ENCODE results near the gene PRKG1. TPM values are rescaled to one million over a fixed set of nuclear protein-coding genes. Genes with fewer than 3 reads are reported as not detected.
"Not testable (repeated sequence)": the region's sequence is repeated elsewhere in the genome, so short reads cannot be mapped to it uniquely, and the experiment has no call there.

The PRKG1 gene
- total RNA-seq, 1 donor, result 1.2 TPM

- H3K27me3 ChIP-seq (ENCODE audit: insufficient read depth, low read length); H3K4me3 ChIP-seq (ENCODE audit: low read length); H3K4me1 ChIP-seq (ENCODE audit: insufficient read depth, low read length); H3K9me3 ChIP-seq (ENCODE audit: low read depth, low read length): not testable (repeated sequence)
Observed at GRCh38 chr10:51267980-51268570, 193.8 kb downstream of the PRKG1 start.

- peaks cover 11% of the 10 kb centered on the region for H3K4me1 ChIP-seq (ENCODE audit: insufficient read depth, low read length)
- H3K9me3 ChIP-seq (ENCODE audit: low read depth, low read length), result no peaks in the 10 kb centered on the region
- H3K4me3 ChIP-seq (ENCODE audit: low read length), result no peak overlapping the region
- no peaks in the 10 kb centered on the region for H3K27me3 ChIP-seq (ENCODE audit: insufficient read depth, low read length)
Observed at GRCh38 chr10:51269821-51270220, 195.5 kb downstream of the PRKG1 start.

- Histone ChIP-seq H3K4me3 (ENCODE audit: low read length) (no peak overlapping the region), H3K9me3 (ENCODE audit: low read depth, low read length) (no peaks in the 10 kb centered on the region), H3K27me3 (ENCODE audit: insufficient read depth, low read length) (no peaks in the 10 kb centered on the region), H3K4me1 (ENCODE audit: insufficient read depth, low read length) (peaks cover 11% of the 10 kb centered on the region)
Observed at GRCh38 chr10:51270936-51271530, 196.7 kb downstream of the PRKG1 start.

GRCh38 chr10:51272099-51272498 is 197.8 kb downstream of the PRKG1 start:
- H3K27me3 ChIP-seq (ENCODE audit: insufficient read depth, low read length); H3K9me3 ChIP-seq (ENCODE audit: low read depth, low read length); H3K4me3 ChIP-seq (ENCODE audit: low read length): not testable (repeated sequence)
- peaks cover 11% of the 10 kb centered on the region for H3K4me1 ChIP-seq (ENCODE audit: insufficient read depth, low read length)

GRCh38 chr10:51272555-51272954 is 198.3 kb downstream of the PRKG1 start:
- H3K9me3 ChIP-seq (ENCODE audit: low read depth, low read length), result no peaks in the 10 kb centered on the region
- no peak overlapping the region for H3K4me3 ChIP-seq (ENCODE audit: low read length)
- H3K27me3 ChIP-seq (ENCODE audit: insufficient read depth, low read length), result no peaks in the 10 kb centered on the region
- H3K4me1 ChIP-seq (ENCODE audit: insufficient read depth, low read length), result peaks cover 11% of the 10 kb centered on the region

- Histone ChIP-seq H3K27me3 (ENCODE audit: insufficient read depth, low read length) (no peaks in the 10 kb centered on the region), H3K9me3 (ENCODE audit: low read depth, low read length) (no peaks in the 10 kb centered on the region), H3K4me3 (ENCODE audit: low read length) (no peak overlapping the region), H3K4me1 (ENCODE audit: insufficient read depth, low read length) (peaks cover 11% of the 10 kb centered on the region)
Observed at GRCh38 chr10:51273574-51273973, 199.3 kb downstream of the PRKG1 start.

GRCh38 chr10:51276097-51276496 is 201.8 kb downstream of the PRKG1 start:
- H3K4me3 ChIP-seq (ENCODE audit: low read length); H3K9me3 ChIP-seq (ENCODE audit: low read depth, low read length); H3K27me3 ChIP-seq (ENCODE audit: insufficient read depth, low read length): not testable (repeated sequence)
- peaks cover 11% of the 10 kb centered on the region for H3K4me1 ChIP-seq (ENCODE audit: insufficient read depth, low read length)

- H3K9me3 ChIP-seq (ENCODE audit: low read depth, low read length); H3K27me3 ChIP-seq (ENCODE audit: insufficient read depth, low read length); H3K4me3 ChIP-seq (ENCODE audit: low read length); H3K4me1 ChIP-seq (ENCODE audit: insufficient read depth, low read length): not testable (repeated sequence)
Observed at GRCh38 chr10:51281387-51281786, 207.1 kb downstream of the PRKG1 start.

- H3K4me3 ChIP-seq (ENCODE audit: low read length), result no peak overlapping the region
- H3K4me1 ChIP-seq (ENCODE audit: insufficient read depth, low read length), result no peaks in the 10 kb centered on the region
- H3K9me3 ChIP-seq (ENCODE audit: low read depth, low read length), result no peaks in the 10 kb centered on the region
- H3K27me3 ChIP-seq (ENCODE audit: insufficient read depth, low read length), result no peaks in the 10 kb centered on the region
Observed at GRCh38 chr10:51285601-51286000, 211.3 kb downstream of the PRKG1 start.

- Histone ChIP-seq H3K4me3 (ENCODE audit: low read length) (no peak overlapping the region), H3K27me3 (ENCODE audit: insufficient read depth, low read length) (no peaks in the 10 kb centered on the region), H3K4me1 (ENCODE audit: insufficient read depth, low read length) (no peaks in the 10 kb centered on the region), H3K9me3 (ENCODE audit: low read depth, low read length) (no peaks in the 10 kb centered on the region)
Observed at GRCh38 chr10:51288511-51288910, 214.2 kb downstream of the PRKG1 start.

GRCh38 chr10:51289519-51289918 is 215.2 kb downstream of the PRKG1 start:
- no peaks in the 10 kb centered on the region for H3K27me3 ChIP-seq (ENCODE audit: insufficient read depth, low read length)
- H3K4me1 ChIP-seq (ENCODE audit: insufficient read depth, low read length), result no peaks in the 10 kb centered on the region
- no peak overlapping the region for H3K4me3 ChIP-seq (ENCODE audit: low read length)
- no peaks in the 10 kb centered on the region for H3K9me3 ChIP-seq (ENCODE audit: low read depth, low read length)

- Histone ChIP-seq H3K27me3 (ENCODE audit: insufficient read depth, low read length) (no peaks in the 10 kb centered on the region), H3K9me3 (ENCODE audit: low read depth, low read length) (no peaks in the 10 kb centered on the region), H3K4me3 (ENCODE audit: low read length) (no peak overlapping the region), H3K4me1 (ENCODE audit: insufficient read depth, low read length) (no peaks in the 10 kb centered on the region)
Observed at GRCh38 chr10:51291961-51292360, 217.7 kb downstream of the PRKG1 start.

GRCh38 chr10:51297438-51297837 is 223.2 kb downstream of the PRKG1 start:
- no peak overlapping the region for H3K4me3 ChIP-seq (ENCODE audit: low read length)
- no peaks in the 10 kb centered on the region for H3K27me3 ChIP-seq (ENCODE audit: insufficient read depth, low read length)
- no peaks in the 10 kb centered on the region for H3K9me3 ChIP-seq (ENCODE audit: low read depth, low read length)
- no peaks in the 10 kb centered on the region for H3K4me1 ChIP-seq (ENCODE audit: insufficient read depth, low read length)

GRCh38 chr10:51300617-51301304 is 226.5 kb downstream of the PRKG1 start:
- H3K27me3 ChIP-seq (ENCODE audit: insufficient read depth, low read length), result no peaks in the 10 kb centered on the region
- no peaks in the 10 kb centered on the region for H3K4me1 ChIP-seq (ENCODE audit: insufficient read depth, low read length)
- H3K9me3 ChIP-seq (ENCODE audit: low read depth, low read length), result no peaks in the 10 kb centered on the region
- H3K4me3 ChIP-seq (ENCODE audit: low read length), result no peak overlapping the region

GRCh38 chr10:51301644-51302043 is 227.4 kb downstream of the PRKG1 start:
- H3K9me3 ChIP-seq (ENCODE audit: low read depth, low read length), result no peaks in the 10 kb centered on the region
- H3K4me1 ChIP-seq (ENCODE audit: insufficient read depth, low read length), result no peaks in the 10 kb centered on the region
- H3K27me3 ChIP-seq (ENCODE audit: insufficient read depth, low read length), result no peaks in the 10 kb centered on the region
- H3K4me3 ChIP-seq (ENCODE audit: low read length), result no peak overlapping the region

- Histone ChIP-seq H3K4me3 (ENCODE audit: low read length) (no peak overlapping the region), H3K4me1 (ENCODE audit: insufficient read depth, low read length) (no peaks in the 10 kb centered on the region), H3K27me3 (ENCODE audit: insufficient read depth, low read length) (no peaks in the 10 kb centered on the region), H3K9me3 (ENCODE audit: low read depth, low read length) (no peaks in the 10 kb centered on the region)
Observed at GRCh38 chr10:51302316-51302715, 228.0 kb downstream of the PRKG1 start.
